ENCODE measurements around the gene CEP43.
A peak's percentile ranks its signal among the peaks of the same experiment; 100 is the strongest.

DNA sequence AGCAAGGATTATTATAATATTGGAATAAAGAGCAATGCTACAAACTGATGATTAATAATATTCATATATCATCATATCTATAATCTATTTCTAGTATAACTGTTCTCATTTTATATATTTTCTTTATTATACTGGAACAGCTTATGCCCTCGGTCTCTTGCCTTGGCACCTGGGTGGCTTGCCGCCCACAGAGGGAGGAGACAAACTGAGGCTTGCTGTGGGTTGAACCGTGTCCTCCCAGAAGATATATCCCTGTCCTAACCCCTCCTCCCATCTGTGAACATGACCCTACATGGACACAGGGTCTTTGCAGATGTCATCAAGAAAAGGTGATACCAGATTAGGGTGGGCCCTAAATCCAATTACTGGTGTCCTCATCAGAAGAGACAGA lies 47.5 kb upstream of the CEP43 start:
- TF ChIP-seq POLR2AphosphoS5 (IDR thresholded peaks at IDR 0.05; ENCODE audit: low read length) (no peak), NR2C2 (IDR thresholded peaks at IDR 0.05; ENCODE audit: borderline replicate concordance, control insufficient read depth, insufficient read length, low read depth) (no peak), EGR1 (IDR thresholded peaks at IDR 0.05; ENCODE audit: borderline replicate concordance in 1 of 2, low read depth in 2 of 2, low read length in 2 of 2) (no peak), GABPA (IDR thresholded peaks at IDR 0.05; ENCODE audit: low read depth) (no peak), CBFB (IDR thresholded peaks at IDR 0.05; ENCODE audit: low read depth) (no peak), NRF1 (conservative IDR thresholded peaks at IDR 0.05; ENCODE audit: low read depth, low read length) (no peak), FOXK2 (IDR thresholded peaks at IDR 0.05) (no peak), BCL11A (IDR thresholded peaks at IDR 0.05; ENCODE audit: low read depth, low read length) (no peak), EZH2 (IDR thresholded peaks at IDR 0.05; ENCODE audit: borderline replicate concordance, control insufficient read depth, low read depth, low read length) (no peak), CHD2 (IDR thresholded peaks at IDR 0.05; ENCODE audit: borderline replicate concordance, low read depth, low read length) (no peak), SMAD1 (IDR thresholded peaks at IDR 0.05; ENCODE audit: low read depth, partially characterized antibody) (no peak)
- TF ChIP-seq, protein P1, sequence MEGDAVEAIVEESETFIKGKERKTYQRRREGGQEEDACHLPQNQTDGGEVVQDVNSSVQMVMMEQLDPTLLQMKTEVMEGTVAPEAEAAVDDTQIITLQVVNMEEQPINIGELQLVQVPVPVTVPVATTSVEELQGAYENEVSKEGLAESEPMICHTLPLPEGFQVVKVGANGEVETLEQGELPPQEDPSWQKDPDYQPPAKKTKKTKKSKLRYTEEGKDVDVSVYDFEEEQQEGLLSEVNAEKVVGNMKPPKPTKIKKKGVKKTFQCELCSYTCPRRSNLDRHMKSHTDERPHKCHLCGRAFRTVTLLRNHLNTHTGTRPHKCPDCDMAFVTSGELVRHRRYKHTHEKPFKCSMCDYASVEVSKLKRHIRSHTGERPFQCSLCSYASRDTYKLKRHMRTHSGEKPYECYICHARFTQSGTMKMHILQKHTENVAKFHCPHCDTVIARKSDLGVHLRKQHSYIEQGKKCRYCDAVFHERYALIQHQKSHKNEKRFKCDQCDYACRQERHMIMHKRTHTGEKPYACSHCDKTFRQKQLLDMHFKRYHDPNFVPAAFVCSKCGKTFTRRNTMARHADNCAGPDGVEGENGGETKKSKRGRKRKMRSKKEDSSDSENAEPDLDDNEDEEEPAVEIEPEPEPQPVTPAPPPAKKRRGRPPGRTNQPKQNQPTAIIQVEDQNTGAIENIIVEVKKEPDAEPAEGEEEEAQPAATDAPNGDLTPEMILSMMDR (IDR thresholded peaks at IDR 0.05 in 2 of 3, conservative IDR thresholded peaks at IDR 0.05 in 1 of 3; ENCODE audit: control insufficient read depth in 2 of 3, extremely low read depth in 1 of 3, insufficient read depth in 1 of 3, low read depth in 3 of 3, low read length in 3 of 3) = peak in 1 of 3 experiments; percentile 6; a peak in 1 of 6 replicates
